SK-N-SH (cell line): ENCODE measurements around the gene TRIM71.

Source experiments
- CTCF ChIP-seq: fragments of 200-600 bp; sonication (generic); IDR thresholded peaks from 2 replicates; pipeline ENCODE4 v1.6.1; 2017; ENCODE audit warnings: antibody characterized with exemption, mild to moderate bottlenecking, moderate library complexity
- EP300 ChIP-seq, 2 experiments: IDR thresholded peaks; 2 replicates each; pipeline versions ENCODE4 v1.4.0 to v1.6.1; 2012; ENCODE audit warnings: borderline replicate concordance in 1 of 2, low read depth in 1 of 2, low read length in 1 of 2
- FOXM1 ChIP-seq: IDR thresholded peaks from 2 replicates; pipeline ENCODE4 v1.4.0; 2012; ENCODE audit warnings: low read depth, mild to moderate bottlenecking
- MAX ChIP-seq: IDR thresholded peaks from 2 replicates; pipeline ENCODE4 v1.4.0; 2012; ENCODE audit warnings: low read depth
- NFIC ChIP-seq: IDR thresholded peaks from 2 replicates; pipeline ENCODE4 v1.4.0; 2012; ENCODE audit warnings: borderline replicate concordance
- NRF1 ChIP-seq: IDR thresholded peaks from 2 replicates; pipeline ENCODE4 v1.6.1; 2012; ENCODE audit warnings: low read depth, mild to moderate bottlenecking, low read length
- RCOR1 ChIP-seq: fragments of 150-350 bp; IDR thresholded peaks from 2 replicates; pipeline ENCODE4 v1.6.1; 2017; ENCODE audit warnings: antibody characterized with exemption, low read length
- RFX5 ChIP-seq: IDR thresholded peaks from 2 replicates; pipeline ENCODE4 v1.6.1; 2012; ENCODE audit warnings: mild to moderate bottlenecking, improper control_type of control experiment, low read length
- SIN3A ChIP-seq: IDR thresholded peaks from 2 replicates; pipeline ENCODE4 v1.6.1; 2012; ENCODE audit warnings: low read depth, mild to moderate bottlenecking, low read length, moderate library complexity, borderline replicate concordance
- TAF1 ChIP-seq: IDR thresholded peaks from 2 replicates; pipeline ENCODE4 v1.6.1; 2012; ENCODE audit warnings: low read depth, mild to moderate bottlenecking, low read length, moderate library complexity, borderline replicate concordance
- USF2 ChIP-seq: fragments of 150-350 bp; IDR thresholded peaks from 2 replicates; pipeline ENCODE4 v1.6.1; 2017; ENCODE audit warnings: antibody characterized with exemption, low read length, low read depth, borderline replicate concordance

GRCh38 chr3:32919920-32920319 is 102.1 kb downstream of the TRIM71 start:
- TF ChIP-seq TAF1 (no peak), MAX (no peak), CTCF (no peak), SIN3A (no peak), EP300 (IDR thresholded peaks at IDR 0.05; ENCODE audit: borderline replicate concordance in 1 of 2, low read depth in 1 of 2, low read length in 1 of 2) (no peak), USF2 (no peak), NRF1 (no peak), NFIC (no peak), RFX5 (no peak), FOXM1 (no peak), RCOR1 (no peak)
